Motor neuron (in vitro differentiated cells): ENCODE data around the gene MAGI1. TPM values are rescaled to one million over a fixed set of nuclear protein-coding genes. Genes with fewer than 3 reads are reported as not detected.

ENCODE experiments used
- ATAC-seq, 8 experiments: fragments of 200-7000 bp; cut with Tn5 transposase; replicated peaks in 6 of 8; 2 replicates each; pipeline ENCODE4 v1.8.0; 2021; ENCODE audit warnings: mild to moderate bottlenecking in 8 of 8, moderate library complexity in 8 of 8
- H3K27ac ChIP-seq, 2 donors: fragments of 250-450 bp; sonication (Bioruptor Pico); 2 replicates each; pipeline ENCODE4 v1.9.0; 2021; ENCODE audit warnings: antibody characterized with exemption in 2 of 2, mild to moderate bottlenecking in 2 of 2, moderate library complexity in 1 of 2
- H3K4me1 ChIP-seq, 2 donors: fragments of 250-450 bp; sonication (Bioruptor Pico); replicated peaks in 1 of 2; 2 replicates each; pipeline ENCODE4 v1.6.1; 2021; ENCODE audit warnings: antibody characterized with exemption in 2 of 2, mild to moderate bottlenecking in 2 of 2, moderate library complexity in 1 of 2
- H3K4me3 ChIP-seq, 5 donors: fragments of 250-450 bp; sonication (Bioruptor Pico); 2 replicates each; pipeline ENCODE4 v1.9.0; 2021; ENCODE audit warnings: antibody characterized with exemption in 5 of 5, mild to moderate bottlenecking in 5 of 5, moderate library complexity in 4 of 5
- WGBS, 10 experiments: fragments of 450-650 bp; shearing (Covaris generic); methylation state at CpG; one replicate each; pipeline ENCODE4 v1.0.0; 2022; 5-methylcytosine and 5-hydroxymethylcytosine counted together
- in situ Hi-C, 9 experiments: fragments of 400-800 bp; cut with MboI; loops; one replicate each; pipeline ENCODE4 v1.15.0; 2021; ENCODE audit warnings: low sequenced_read_pairs in 9 of 9, low pct_unique_long_range_greater_than_20kb in 2 of 9; ENCODE audit not compliant: unreplicated experiment in 9 of 9
- total RNA-seq, 8 experiments: library from RNA; unstranded; fragments of 300-600 nt; gene quantifications; 2 replicates each; pipeline versions ENCODE4 v1.2.3 to v1.2.4, GENCODE V29; 2022

MAGI1 gene
- total RNA-seq, 8 experiments from 2014 or later: 25.3 to 66.3 (median 38.2) TPM

- no peak overlapping the region for H3K4me3 ChIP-seq
- H3K27ac ChIP-seq: no peak overlapping the region
- ATAC-seq: peak in 1 of 8 experiments; percentile 9
- WGBS, 10 experiments: 62 to 100% (median 85%) methylated on average over 1 to 5 of the region's 5 CpGs; no CpG with 5 or more reads in 1 of the 10 experiments
- in situ Hi-C loops: loop anchor here in 5 of 9 experiments (25.0 kb wide), 1 partner anchor 350 kb away; no protein-coding TSS in a partner anchor
- H3K4me1 ChIP-seq: peaks cover 2 to 5% of the 10 kb centered on the region in 2 donors
Measured at GRCh38 chr3:65787340-65787739, 251.4 kb downstream of the MAGI1 start.

- no peak overlapping the region for H3K27ac ChIP-seq
- no peak overlapping the region for H3K4me3 ChIP-seq
- no peak for ATAC-seq
- H3K4me1 ChIP-seq: peaks cover 5 to 6% of the 10 kb centered on the region in 2 donors
- in situ Hi-C loops: loop anchor here in 5 of 9 experiments (25.0 kb wide), 1 partner anchor 350 kb away; no protein-coding TSS in a partner anchor
- WGBS, 10 experiments: 38 to 100% (median 71%) methylated on average over 1 to 2 of the region's 3 CpGs; no CpG with 5 or more reads in 5 of the 10 experiments
Measured at GRCh38 chr3:65786890-65787289, 251.8 kb downstream of the MAGI1 start.

GRCh38 chr3:65785065-65785645 is 253.6 kb downstream of the MAGI1 start:
- in situ Hi-C loops: loop anchor here in 5 of 9 experiments (25.0 kb wide), 1 partner anchor 352 kb away; no protein-coding TSS in a partner anchor
- ATAC-seq: peak in 4 of 8 experiments; percentile 11 to 47 (median 43)

GRCh38 chr3:65783117-65783516 is 255.6 kb downstream of the MAGI1 start:
- Histone ChIP-seq H3K4me3 (no peak overlapping the region), H3K4me1 (peaks cover 17 to 26% of the 10 kb centered on the region in 2 donors), H3K27ac (no peak overlapping the region)
- in situ Hi-C loops: loop anchor here in 5 of 9 experiments (25.0 kb wide), 1 partner anchor 354 kb away; no protein-coding TSS in a partner anchor
- WGBS, 10 experiments: 10 to 100% (median 82%) methylated on average over 1 to 3 of the region's 3 CpGs; no CpG with 5 or more reads in 3 of the 10 experiments
- ATAC-seq: peak in 2 of 8 experiments; percentile 45 to 51

More at GRCh38 chr3:65785065-65785645, 253.6 kb downstream of the MAGI1 start:
- Histone ChIP-seq H3K27ac (no peak overlapping the region), H3K4me3 (no peak overlapping the region), H3K4me1 (peaks cover 5 to 14% of the 10 kb centered on the region in 2 donors)
- WGBS, 10 experiments: 29 to 90% (median 36%) methylated on average over 2 to 6 of the region's 6 CpGs

GRCh38 chr3:65781594-65781993 is 257.1 kb downstream of the MAGI1 start:
- in situ Hi-C loops: loop anchor here in 5 of 9 experiments (25.0 kb wide), 1 partner anchor 356 kb away; no protein-coding TSS in a partner anchor
- 50 to 100% (median 82%) methylated on average over 2 to 5 of the region's 5 CpGs; no CpG with 5 or more reads in 2 of the 10 experiments for WGBS, 10 experiments

GRCh38 chr3:65779390-65779789 is 259.3 kb downstream of the MAGI1 start:
- WGBS, 10 experiments: 40 to 100% (median 91%) methylated on average over 1 to 2 of the region's 2 CpGs; no CpG with 5 or more reads in 2 of the 10 experiments
- Histone ChIP-seq H3K4me1 (peaks cover 16 to 34% of the 10 kb centered on the region in 2 donors), H3K27ac (no peak overlapping the region), H3K4me3 (no peak overlapping the region)
- ATAC-seq: no peak
- in situ Hi-C loops: loop anchor here in 5 of 9 experiments (25.0 kb wide), 1 partner anchor 358 kb away; no protein-coding TSS in a partner anchor

More at GRCh38 chr3:65781594-65781993, 257.1 kb downstream of the MAGI1 start:
- H3K4me3 ChIP-seq: no peak overlapping the region
- no peak overlapping the region for H3K27ac ChIP-seq
- peaks cover 14 to 27% of the 10 kb centered on the region in 2 donors for H3K4me1 ChIP-seq
- peak in 5 of 8 experiments; percentile 45 to 83 (median 53) for ATAC-seq

GRCh38 chr3:65778968-65779367 is 259.8 kb downstream of the MAGI1 start:
- Histone ChIP-seq H3K4me1 (peaks cover 16 to 34% of the 10 kb centered on the region in 2 donors), H3K27ac (no peak overlapping the region), H3K4me3 (no peak overlapping the region)
- peak in 6 of 8 experiments; percentile 37 to 67 (median 60) for ATAC-seq
- in situ Hi-C loops: loop anchor here in 5 of 9 experiments (25.0 kb wide), 1 partner anchor 358 kb away; no protein-coding TSS in a partner anchor
- 50 to 94% (median 67%) methylated on average over 1 to 2 of the region's 2 CpGs; no CpG with 5 or more reads in 3 of the 10 experiments for WGBS, 10 experiments

GRCh38 chr3:65777050-65777449 is 261.7 kb downstream of the MAGI1 start:
- in situ Hi-C loops: loop anchor here in 5 of 9 experiments (25.0 kb wide), 1 partner anchor 360 kb away; no protein-coding TSS in a partner anchor
- Histone ChIP-seq H3K27ac (no peak overlapping the region), H3K4me3 (no peak overlapping the region), H3K4me1 (peaks cover 16 to 31% of the 10 kb centered on the region in 2 donors)
- WGBS, 10 experiments: 22 to 100% (median 80%) methylated on average over 1 to 3 of the region's 3 CpGs; no CpG with 5 or more reads in 1 of the 10 experiments
- ATAC-seq: no peak

- Histone ChIP-seq H3K4me3 (no peak overlapping the region), H3K4me1 (peaks cover 16 to 25% of the 10 kb centered on the region in 2 donors), H3K27ac (no peak overlapping the region)
- in situ Hi-C loops: loop anchor here in 5 of 9 experiments (25.0 kb wide), 1 partner anchor 361 kb away; no protein-coding TSS in a partner anchor
- 11 to 80% (median 44%) methylated on average over 1 to 6 of the region's 6 CpGs; no CpG with 5 or more reads in 1 of the 10 experiments for WGBS, 10 experiments
- ATAC-seq: peak in 6 of 8 experiments; percentile 31 to 72 (median 43)
Measured at GRCh38 chr3:65776494-65776893, 262.2 kb downstream of the MAGI1 start.

GRCh38 chr3:65776081-65776480 is 262.6 kb downstream of the MAGI1 start:
- in situ Hi-C loops: loop anchor here in 5 of 9 experiments (25.0 kb wide), 1 partner anchor 361 kb away; no protein-coding TSS in a partner anchor
- Histone ChIP-seq H3K4me3 (no peak overlapping the region), H3K4me1 (peaks cover 16 to 22% of the 10 kb centered on the region in 2 donors), H3K27ac (no peak overlapping the region)
- no peak for ATAC-seq

- H3K27ac ChIP-seq: no peak overlapping the region
- peaks cover 4 to 10% of the 10 kb centered on the region in 2 donors for H3K4me1 ChIP-seq
- WGBS, 10 experiments: 38 to 100% (median 89%) methylated on average over 1 to 3 of the region's 3 CpGs; no CpG with 5 or more reads in 2 of the 10 experiments
- in situ Hi-C loops: loop anchor here in 1 of 9 experiments (25.0 kb wide), 1 partner anchor 1235 kb away; no protein-coding TSS in a partner anchor
- peak in 1 of 8 experiments; percentile 71 for ATAC-seq
- H3K4me3 ChIP-seq: no peak overlapping the region
Measured at GRCh38 chr3:65772758-65773157, 266.0 kb downstream of the MAGI1 start.

GRCh38 chr3:65767551-65767950 is 271.2 kb downstream of the MAGI1 start:
- no peak overlapping the region for H3K27ac ChIP-seq
- peaks cover 0 to 12% of the 10 kb centered on the region in 2 donors for H3K4me1 ChIP-seq
- WGBS, 10 experiments: 71 to 100% (median 92%) methylated on average over 1 of the region's 1 CpG; no CpG with 5 or more reads in 3 of the 10 experiments
- in situ Hi-C loops: loop anchor here in 1 of 9 experiments (25.0 kb wide), 1 partner anchor 1230 kb away; no protein-coding TSS in a partner anchor
- no peak overlapping the region for H3K4me3 ChIP-seq
- ATAC-seq: no peak
